Measurements from ENCODE around the gene FKBP1B. TPM values are rescaled to one million over a fixed set of nuclear protein-coding genes. Genes with fewer than 3 reads are reported as not detected.

The FKBP1B gene
- total RNA-seq, 2 experiments from 2014 or later, result 0.47 TPM; not detected in 1

DNA sequence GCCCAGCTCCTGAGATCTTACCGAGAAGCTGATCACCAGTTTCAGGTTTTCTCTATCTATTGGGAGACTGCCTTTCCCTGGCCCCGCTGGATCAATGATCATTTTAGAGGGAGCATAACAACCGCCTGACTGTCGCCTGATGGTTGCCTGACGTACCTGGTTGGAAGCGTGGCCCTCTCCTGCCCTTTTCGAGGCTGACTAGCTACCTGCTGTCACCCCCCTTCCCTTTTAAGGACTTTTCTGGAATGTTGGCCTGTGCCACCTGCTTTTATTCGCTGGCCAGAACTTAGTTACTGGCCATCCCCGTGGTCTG, 40.2 kb upstream of the FKBP1B start:
- peaks cover 11% of the 10 kb centered on the region for H3K4me1 ChIP-seq (ENCODE audit: insufficient read depth, low read length)
- Mint-ChIP-seq H3K27ac (no peak overlapping the region), H3K36me3 (ENCODE audit: low read depth) (no peaks in the 10 kb centered on the region), H3K4me3 (no peak overlapping the region), H3K27me3 (peaks cover 43% of the 10 kb centered on the region), H3K4me1 (ENCODE audit: low read depth) (no peaks in the 10 kb centered on the region), H3K9me3 (no peaks in the 10 kb centered on the region)
- no peak overlapping the region for H3K27ac ChIP-seq (ENCODE audit: low read depth in 1 of 2, low read length in 2 of 2)
- ChIA-PET CTCF (no interaction called here), POLR2A (no interaction called here)
- intact Hi-C loops (cut with DNase I, micrococcal nuclease), result no loop called here
- DNase-seq, result no peak
- TF ChIP-seq, protein P1, sequence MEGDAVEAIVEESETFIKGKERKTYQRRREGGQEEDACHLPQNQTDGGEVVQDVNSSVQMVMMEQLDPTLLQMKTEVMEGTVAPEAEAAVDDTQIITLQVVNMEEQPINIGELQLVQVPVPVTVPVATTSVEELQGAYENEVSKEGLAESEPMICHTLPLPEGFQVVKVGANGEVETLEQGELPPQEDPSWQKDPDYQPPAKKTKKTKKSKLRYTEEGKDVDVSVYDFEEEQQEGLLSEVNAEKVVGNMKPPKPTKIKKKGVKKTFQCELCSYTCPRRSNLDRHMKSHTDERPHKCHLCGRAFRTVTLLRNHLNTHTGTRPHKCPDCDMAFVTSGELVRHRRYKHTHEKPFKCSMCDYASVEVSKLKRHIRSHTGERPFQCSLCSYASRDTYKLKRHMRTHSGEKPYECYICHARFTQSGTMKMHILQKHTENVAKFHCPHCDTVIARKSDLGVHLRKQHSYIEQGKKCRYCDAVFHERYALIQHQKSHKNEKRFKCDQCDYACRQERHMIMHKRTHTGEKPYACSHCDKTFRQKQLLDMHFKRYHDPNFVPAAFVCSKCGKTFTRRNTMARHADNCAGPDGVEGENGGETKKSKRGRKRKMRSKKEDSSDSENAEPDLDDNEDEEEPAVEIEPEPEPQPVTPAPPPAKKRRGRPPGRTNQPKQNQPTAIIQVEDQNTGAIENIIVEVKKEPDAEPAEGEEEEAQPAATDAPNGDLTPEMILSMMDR (IDR thresholded peaks at IDR 0.05), result no peak
- H3K36me3 ChIP-seq (ENCODE audit: insufficient read depth, low read length), result no peaks in the 10 kb centered on the region
- no peak overlapping the region for H3K4me3 ChIP-seq (ENCODE audit: low read length)
- no peak for ATAC-seq (ENCODE audit: poor library complexity)
- H3K27me3 ChIP-seq (ENCODE audit: control insufficient read depth in 1 of 2, insufficient read depth in 2 of 2, low read length in 2 of 2), result peaks cover 27 to 35% of the 10 kb centered on the region in 2 experiments
- peaks cover 0 to 7% of the 10 kb centered on the region in 2 experiments for H3K9me3 ChIP-seq (ENCODE audit: control insufficient read depth in 1 of 2, insufficient read depth in 1 of 2, low read length in 2 of 2)

DNA sequence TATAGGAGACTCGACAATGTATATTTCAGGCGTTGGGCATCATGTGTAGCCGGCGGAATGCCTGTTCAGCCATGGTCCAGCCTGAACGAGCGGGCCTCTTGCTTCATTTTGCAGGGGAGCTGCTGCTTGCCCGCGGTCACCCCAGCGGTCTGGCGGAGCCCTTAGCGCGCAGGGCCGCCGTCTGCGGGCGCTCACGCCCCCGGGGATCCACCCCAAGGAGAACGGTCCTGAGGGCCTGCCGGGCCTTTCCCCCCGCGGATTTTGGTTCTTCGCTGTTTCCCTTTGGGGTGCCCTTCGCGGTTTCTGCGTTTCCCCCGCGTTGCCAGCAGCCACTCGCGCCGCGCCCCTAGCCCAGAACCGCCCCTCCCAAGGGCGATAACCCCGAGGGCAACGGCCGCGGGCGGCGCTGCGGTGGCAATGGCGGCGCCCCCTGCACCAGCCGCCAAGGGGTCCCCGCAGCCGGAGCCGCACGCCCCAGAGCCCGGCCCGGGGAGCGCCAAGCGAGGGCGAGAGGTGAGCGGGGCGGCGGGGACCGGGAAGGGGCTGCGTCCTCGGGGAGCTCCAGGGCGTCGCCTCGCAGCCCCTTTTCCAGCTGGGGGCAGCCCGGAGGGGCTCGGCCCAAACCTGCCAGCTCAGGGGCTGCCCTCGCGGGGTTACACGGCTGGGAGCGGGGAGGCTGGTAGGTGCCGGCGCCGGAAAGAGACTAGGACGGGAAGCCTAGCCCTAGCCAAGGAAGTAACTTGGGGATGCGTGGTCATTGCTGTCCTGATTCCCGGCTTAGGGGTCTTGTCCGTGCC, 39.7 kb upstream of the FKBP1B start, which contains the start of gene MFSD2B:
Gene MFSD2B, plus strand, starts transcription at position 406 of the 797 bp plus-strand sequence. Its CDS starts 12 bp downstream, at position 418.
- intact Hi-C loops (cut with DNase I, micrococcal nuclease), result no loop called here
- no peak within 1 kb of the TSS for H3K27ac Mint-ChIP-seq
- H3K4me1 Mint-ChIP-seq (ENCODE audit: low read depth), result no peaks in the 10 kb centered on the region
- ChIA-PET POLR2A (no interaction called here), CTCF (no interaction called here)
- no peaks in the 10 kb centered on the region for H3K9me3 Mint-ChIP-seq
- no peak within 1 kb of the TSS for H3K4me3 Mint-ChIP-seq
- Histone ChIP-seq H3K9me3 (ENCODE audit: control insufficient read depth in 1 of 2, insufficient read depth in 1 of 2, low read length in 2 of 2) (peaks cover 0 to 7% of the 10 kb centered on the region in 2 experiments), H3K27ac (ENCODE audit: low read depth in 1 of 2, low read length in 2 of 2) (no peak within 1 kb of the TSS), H3K4me1 (ENCODE audit: insufficient read depth, low read length) (peaks cover 11% of the 10 kb centered on the region), H3K27me3 (ENCODE audit: control insufficient read depth in 1 of 2, insufficient read depth in 2 of 2, low read length in 2 of 2) (peaks cover 27 to 35% of the 10 kb centered on the region in 2 experiments), H3K4me3 (ENCODE audit: low read length) (no peak within 1 kb of the TSS), H3K36me3 (ENCODE audit: insufficient read depth, low read length) (no peaks in the 10 kb centered on the region)
- peaks cover 47% of the 10 kb centered on the region for H3K27me3 Mint-ChIP-seq
- TF ChIP-seq, protein P1 (IDR thresholded peaks at IDR 0.05), result no peak
- DNase-seq, result no peak
- ATAC-seq (ENCODE audit: poor library complexity), result no peak
- no peaks in the 10 kb centered on the region for H3K36me3 Mint-ChIP-seq (ENCODE audit: low read depth)

DNA sequence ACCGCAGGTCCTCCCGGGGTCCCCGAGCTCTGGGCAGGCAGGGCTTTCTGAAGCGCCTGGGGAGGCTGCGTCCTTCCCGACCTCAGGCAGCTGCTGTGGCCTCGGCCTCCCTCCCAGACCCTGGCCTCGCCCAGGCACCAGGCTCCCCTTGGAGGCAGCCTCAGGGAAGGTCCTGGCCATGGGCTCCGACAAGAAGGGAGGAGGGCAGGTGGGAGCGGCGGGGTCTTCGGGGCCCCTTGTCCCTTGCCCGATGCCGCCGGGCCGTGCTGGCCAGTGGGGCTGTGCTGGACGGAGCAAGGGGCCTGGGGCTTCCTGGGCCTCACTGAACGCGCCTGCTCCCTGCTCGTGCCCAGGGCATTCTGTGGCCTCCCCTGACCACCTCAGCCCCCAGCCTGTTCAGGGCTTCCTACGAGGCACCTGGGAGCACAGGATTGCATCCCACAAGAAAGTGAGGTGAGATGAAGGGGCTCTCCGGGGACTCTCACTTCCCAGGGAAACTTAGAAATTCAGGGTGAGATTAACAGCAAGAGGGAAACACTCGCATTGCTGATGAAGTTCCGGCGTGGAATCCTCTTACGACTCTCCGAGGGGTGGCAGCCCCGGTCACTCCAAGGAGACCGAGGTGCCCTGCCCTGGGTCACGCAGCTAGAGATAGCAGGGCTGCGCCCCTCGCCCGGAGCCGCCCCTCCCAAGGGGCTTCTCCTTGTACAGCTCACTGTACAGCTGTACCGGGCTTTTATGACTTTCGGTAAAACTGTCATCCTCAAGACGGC, 38.9 kb upstream of the FKBP1B start:
- TF ChIP-seq, protein P1 (IDR thresholded peaks at IDR 0.05), result no peak
- H3K4me1 Mint-ChIP-seq (ENCODE audit: low read depth), result no peaks in the 10 kb centered on the region
- intact Hi-C loops (cut with DNase I, micrococcal nuclease), result no loop called here
- Histone ChIP-seq H3K36me3 (ENCODE audit: insufficient read depth, low read length) (no peaks in the 10 kb centered on the region), H3K9me3 (ENCODE audit: control insufficient read depth in 1 of 2, insufficient read depth in 1 of 2, low read length in 2 of 2) (peaks cover 0 to 7% of the 10 kb centered on the region in 2 experiments), H3K4me3 (ENCODE audit: low read length) (no peak overlapping the region), H3K27ac (ENCODE audit: low read depth in 1 of 2, low read length in 2 of 2) (no peak overlapping the region), H3K4me1 (ENCODE audit: insufficient read depth, low read length) (peaks cover 11% of the 10 kb centered on the region), H3K27me3 (ENCODE audit: control insufficient read depth in 1 of 2, insufficient read depth in 2 of 2, low read length in 2 of 2) (peaks cover 27 to 35% of the 10 kb centered on the region in 2 experiments)
- no peak for ATAC-seq (ENCODE audit: poor library complexity)
- H3K36me3 Mint-ChIP-seq (ENCODE audit: low read depth), result no peaks in the 10 kb centered on the region
- POLR2A ChIA-PET, result interaction anchor here (1.8 kb wide), 1 partner anchor 10 kb away, joined by 5 read pairs; no protein-coding TSS in a partner anchor
- no peaks in the 10 kb centered on the region for H3K9me3 Mint-ChIP-seq
- DNase-seq, result no peak
- CTCF ChIA-PET, result no interaction called here
- H3K27ac Mint-ChIP-seq, result no peak overlapping the region
- H3K4me3 Mint-ChIP-seq, result no peak overlapping the region
- H3K27me3 Mint-ChIP-seq, result peaks cover 47% of the 10 kb centered on the region
